ENCODE data around the gene ATAT1.

The ATAT1 gene

GRCh38 chr6:30686908-30687658, 60.4 kb downstream of the ATAT1 start:
- Histone ChIP-seq H3K9ac (ENCODE audit: insufficient read length) (peak overlapping the region; percentile 81), H3K9me3 (ENCODE audit: low read depth, low read length) (no peaks in the 10 kb centered on the region), H3K4me3 (peak overlapping the region; percentile 96), H3K36me3 (ENCODE audit: insufficient read depth, low read length) (no peaks in the 10 kb centered on the region), H3K27ac (peak overlapping the region; percentile 54; the same call in 1 of the 2 replicates)
- no peak for DNase-seq (ENCODE audit: low read depth, low spot score)
- peak; percentile 72 for TF ChIP-seq POLR2AphosphoS5 (IDR thresholded peaks at IDR 0.05; ENCODE audit: borderline replicate concordance, low read depth, low read length)
- TF ChIP-seq FOXP2 (optimal IDR thresholded peaks at IDR 0.05; ENCODE audit: control extremely low read depth, extremely low read length, insufficient read depth): no peak
- TF ChIP-seq EZH2 (IDR thresholded peaks at IDR 0.05): no peak

GRCh38 chr6:30687659-30688431, 61.2 kb downstream of the ATAT1 start:
- Histone ChIP-seq H3K27ac (peak overlapping the region; percentile 54; the same call in 1 of the 2 replicates), H3K9me3 (ENCODE audit: low read depth, low read length) (no peaks in the 10 kb centered on the region), H3K9ac (ENCODE audit: insufficient read length) (peak overlapping the region; percentile 81), H3K4me3 (peak overlapping the region; percentile 96), H3K36me3 (ENCODE audit: insufficient read depth, low read length) (no peaks in the 10 kb centered on the region)
- DNase-seq (ENCODE audit: low read depth, low spot score): no peak
- no peak for TF ChIP-seq EZH2 (IDR thresholded peaks at IDR 0.05)
- no peak for TF ChIP-seq POLR2AphosphoS5 (IDR thresholded peaks at IDR 0.05; ENCODE audit: borderline replicate concordance, low read depth, low read length)
- TF ChIP-seq FOXP2 (optimal IDR thresholded peaks at IDR 0.05; ENCODE audit: control extremely low read depth, extremely low read length, insufficient read depth): no peak

DNA sequence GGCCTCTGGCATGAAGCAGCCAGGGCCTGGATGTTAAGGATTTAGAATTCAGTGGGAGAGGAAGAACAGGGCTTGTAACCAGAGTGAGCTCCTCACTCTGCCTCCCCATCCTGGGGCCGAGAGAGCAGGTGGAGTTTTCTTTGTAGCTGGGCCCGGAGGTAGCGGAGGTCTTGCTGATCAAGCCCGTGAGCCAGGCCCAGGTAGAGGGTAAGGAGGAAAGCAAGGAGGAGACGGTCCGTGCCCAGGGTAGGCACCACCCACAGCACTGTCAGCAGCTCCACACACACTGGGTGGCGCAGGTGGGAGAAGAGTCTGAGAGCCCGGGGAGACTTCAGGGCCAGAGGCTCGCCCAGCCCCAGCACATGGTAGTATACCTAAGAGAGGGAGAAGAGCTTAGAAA, 61.9 kb downstream of the ATAT1 start:
- Histone ChIP-seq H3K9me3 (ENCODE audit: low read depth, low read length) (no peaks in the 10 kb centered on the region), H3K36me3 (ENCODE audit: insufficient read depth, low read length) (no peaks in the 10 kb centered on the region), H3K4me3 (no peak overlapping the region), H3K9ac (ENCODE audit: insufficient read length) (no peak overlapping the region), H3K27ac (no peak overlapping the region)
- TF ChIP-seq POLR2AphosphoS5 (IDR thresholded peaks at IDR 0.05; ENCODE audit: borderline replicate concordance, low read depth, low read length) (no peak), FOXP2 (optimal IDR thresholded peaks at IDR 0.05; ENCODE audit: control extremely low read depth, extremely low read length, insufficient read depth) (no peak), EZH2 (IDR thresholded peaks at IDR 0.05) (no peak)
- no peak for DNase-seq (ENCODE audit: low read depth, low spot score)

DNA sequence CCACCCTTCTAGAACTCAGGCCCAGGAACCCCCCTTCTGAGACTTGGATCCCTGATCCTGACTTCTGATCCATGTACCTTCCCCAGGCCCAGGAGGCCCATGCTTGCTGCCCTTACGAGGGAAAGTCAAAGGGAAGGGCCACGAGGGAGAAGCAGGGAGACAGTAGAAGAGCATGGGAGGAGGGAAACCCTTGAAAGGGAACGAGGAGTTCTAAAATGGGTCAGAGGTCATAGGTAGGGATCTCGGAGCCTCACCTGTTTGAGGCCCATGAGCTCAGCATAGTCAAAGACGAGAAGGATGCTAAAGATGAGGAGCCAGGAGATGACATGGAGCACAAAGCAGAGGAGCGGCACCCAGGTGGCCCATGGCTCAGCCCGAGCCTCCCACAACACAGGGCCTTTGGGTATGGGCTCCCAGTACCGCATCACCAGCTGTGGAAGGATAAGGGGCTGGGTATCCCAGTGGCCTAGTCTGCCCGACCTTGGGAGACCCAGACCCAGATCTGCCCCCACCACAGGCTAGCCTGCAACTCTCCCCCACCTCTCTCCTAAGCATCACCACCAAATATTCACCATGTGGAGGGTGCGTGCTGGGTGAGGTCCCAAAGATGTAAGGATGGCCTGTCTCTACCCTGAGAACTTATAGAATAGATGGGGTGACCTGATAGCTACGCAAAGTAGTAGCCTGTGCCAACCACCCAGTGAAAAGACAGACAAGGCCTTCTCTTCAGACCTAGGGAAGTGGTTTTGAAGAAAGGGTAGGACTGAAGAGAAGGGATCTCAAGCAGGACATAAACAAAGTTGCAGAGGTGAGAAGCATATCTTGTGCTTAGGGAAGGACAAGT, 62.6 kb downstream of the ATAT1 start:
- Histone ChIP-seq H3K9me3 (ENCODE audit: low read depth, low read length) (no peaks in the 10 kb centered on the region), H3K4me3 (no peak overlapping the region; the same call in 1 of the 2 replicates), H3K27ac (no peak overlapping the region), H3K9ac (ENCODE audit: insufficient read length) (no peak overlapping the region), H3K36me3 (ENCODE audit: insufficient read depth, low read length) (no peaks in the 10 kb centered on the region)
- no peak for DNase-seq (ENCODE audit: low read depth, low spot score)
- TF ChIP-seq FOXP2 (optimal IDR thresholded peaks at IDR 0.05; ENCODE audit: control extremely low read depth, extremely low read length, insufficient read depth): no peak
- TF ChIP-seq POLR2AphosphoS5 (IDR thresholded peaks at IDR 0.05; ENCODE audit: borderline replicate concordance, low read depth, low read length): no peak
- TF ChIP-seq EZH2 (IDR thresholded peaks at IDR 0.05): no peak

DNA sequence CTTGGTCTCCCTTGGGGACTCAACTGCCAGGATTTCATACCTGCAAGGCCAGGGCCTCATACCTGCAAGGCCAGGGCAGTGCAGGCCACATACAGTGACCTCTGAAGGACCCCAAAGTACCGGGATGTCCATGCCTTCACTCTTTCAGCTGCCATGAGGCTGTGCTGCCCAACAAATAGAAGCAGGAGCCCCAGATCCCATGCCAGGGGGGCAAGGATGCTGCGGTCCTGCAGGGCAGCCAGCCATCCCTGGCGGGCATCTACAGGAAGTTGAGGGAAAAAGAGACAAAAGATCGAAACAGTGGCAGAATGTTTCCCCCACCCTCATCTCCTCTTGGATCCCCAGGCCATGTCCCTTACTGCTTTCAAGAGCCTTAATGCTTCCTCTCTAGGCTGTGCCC, 63.3 kb downstream of the ATAT1 start:
- Histone ChIP-seq H3K9me3 (ENCODE audit: low read depth, low read length) (no peaks in the 10 kb centered on the region), H3K9ac (ENCODE audit: insufficient read length) (peak overlapping the region; percentile 80), H3K4me3 (peak overlapping the region; percentile 93), H3K27ac (no peak overlapping the region), H3K36me3 (ENCODE audit: insufficient read depth, low read length) (no peaks in the 10 kb centered on the region)
- TF ChIP-seq EZH2 (IDR thresholded peaks at IDR 0.05): no peak
- no peak for TF ChIP-seq FOXP2 (optimal IDR thresholded peaks at IDR 0.05; ENCODE audit: control extremely low read depth, extremely low read length, insufficient read depth)
- no peak for TF ChIP-seq POLR2AphosphoS5 (IDR thresholded peaks at IDR 0.05; ENCODE audit: borderline replicate concordance, low read depth, low read length)
- no peak for DNase-seq (ENCODE audit: low read depth, low spot score)

GRCh38 chr6:30690403-30691207, 63.9 kb downstream of the ATAT1 start, which contains the start of gene NRM:
Gene NRM, minus strand, starts transcription at chr6:30690984. Its CDS starts 10 bp downstream, at chr6:30690974.
- no peak for DNase-seq (ENCODE audit: low read depth, low spot score)
- Histone ChIP-seq H3K4me3 (peak within 1 kb of the TSS; percentile 93), H3K36me3 (ENCODE audit: insufficient read depth, low read length) (no peaks in the 10 kb centered on the region), H3K9me3 (ENCODE audit: low read depth, low read length) (no peaks in the 10 kb centered on the region), H3K27ac (peak within 1 kb of the TSS; percentile 27; the same call in 1 of the 2 replicates), H3K9ac (ENCODE audit: insufficient read length) (peak within 1 kb of the TSS; percentile 80)
- TF ChIP-seq POLR2AphosphoS5 (IDR thresholded peaks at IDR 0.05; ENCODE audit: borderline replicate concordance, low read depth, low read length): peak; percentile 90
- TF ChIP-seq EZH2 (IDR thresholded peaks at IDR 0.05): no peak
- TF ChIP-seq FOXP2 (optimal IDR thresholded peaks at IDR 0.05; ENCODE audit: control extremely low read depth, extremely low read length, insufficient read depth): no peak

DNA sequence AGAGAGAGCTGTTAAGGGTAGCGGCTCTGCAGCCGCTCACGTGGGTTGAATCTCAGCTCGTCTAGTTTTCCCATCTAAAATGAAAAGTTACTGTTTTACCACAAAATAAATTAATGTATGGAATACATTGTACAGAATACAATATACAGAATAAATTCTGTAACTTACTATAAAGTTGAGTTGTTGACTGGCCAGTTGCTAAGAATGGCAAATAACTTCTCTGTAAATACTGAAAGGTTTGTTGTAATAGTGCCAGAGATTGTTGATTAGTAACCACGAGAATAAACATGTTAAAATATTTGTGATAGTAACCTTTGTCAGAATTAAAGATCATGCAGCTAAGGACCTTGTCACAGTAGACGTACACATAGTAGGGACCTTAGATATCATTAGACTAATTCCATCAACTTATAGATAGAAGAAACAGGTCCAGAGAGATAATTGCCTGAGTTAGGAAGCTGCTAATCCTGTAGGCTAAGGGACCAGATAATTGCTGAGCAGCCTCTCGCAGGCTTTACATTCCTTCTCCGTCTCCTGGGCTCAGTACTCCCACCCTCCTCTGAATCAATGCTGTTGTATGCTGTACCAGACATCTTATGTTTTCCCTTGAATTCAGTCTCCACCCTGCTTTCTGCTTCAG, 64.7 kb downstream of the ATAT1 start:
- Histone ChIP-seq H3K9ac (ENCODE audit: insufficient read length) (peak overlapping the region; percentile 71), H3K27ac (peak overlapping the region; percentile 27; the same call in 1 of the 2 replicates), H3K9me3 (ENCODE audit: low read depth, low read length) (no peaks in the 10 kb centered on the region), H3K36me3 (ENCODE audit: insufficient read depth, low read length) (no peaks in the 10 kb centered on the region), H3K4me3 (peak overlapping the region; percentile 93)
- no peak for TF ChIP-seq POLR2AphosphoS5 (IDR thresholded peaks at IDR 0.05; ENCODE audit: borderline replicate concordance, low read depth, low read length)
- TF ChIP-seq FOXP2 (optimal IDR thresholded peaks at IDR 0.05; ENCODE audit: control extremely low read depth, extremely low read length, insufficient read depth): no peak
- TF ChIP-seq EZH2 (IDR thresholded peaks at IDR 0.05): no peak
- no peak for DNase-seq (ENCODE audit: low read depth, low spot score)
